OCI-LY1 (cell line): ENCODE data around the gene CCR9.

Source experiments
- CTCF ChIP-seq: fragments of 200-600 bp; sonication (generic), shearing (Covaris generic); IDR thresholded peaks from 2 replicates; pipeline ENCODE4 v1.5.1; 2017; ENCODE audit warnings: mild to moderate bottlenecking, antibody characterized with exemption, low read length, moderate library complexity, mixed read lengths
- EZH2 ChIP-seq: fragments of 200-600 bp; sonication (generic), shearing (Covaris generic); IDR thresholded peaks from 2 replicates; pipeline ENCODE4 v1.8.0; 2017; ENCODE audit warnings: borderline replicate concordance, mixed run types, mild to moderate bottlenecking, antibody characterized with exemption, low read length, moderate library complexity, mixed read lengths

- TF ChIP-seq CTCF (no peak), EZH2 (no peak)
Observed at GRCh38 chr3:45915059-45915439, 28.7 kb downstream of the CCR9 start.
